ENCODE measurements around the gene SLC45A2. TPM values are rescaled to one million over a fixed set of nuclear protein-coding genes. Genes with fewer than 3 reads are reported as not detected.

The SLC45A2 gene
- total RNA-seq, 1 experiment from 2014 or later = not detected

GRCh38 chr5:34021334-34021733, 36.8 kb upstream of the SLC45A2 start:
- Histone ChIP-seq H3K27me3 (ENCODE audit: control insufficient read depth, insufficient read depth, low read length) (no peaks in the 10 kb centered on the region), H3K4me1 (ENCODE audit: control insufficient read depth, insufficient read depth, low read length) (no peaks in the 10 kb centered on the region), H3K9me3 (ENCODE audit: control insufficient read depth, insufficient read depth, low read depth, low read length) (no peaks in the 10 kb centered on the region), H3K27ac (ENCODE audit: low read length) (no peak overlapping the region), H3K36me3 (ENCODE audit: control insufficient read depth, insufficient read depth, low read length) (no peaks in the 10 kb centered on the region), H3K4me3 (ENCODE audit: low read depth in 2 of 2, low read length in 2 of 2) (no peak overlapping the region)
- TF ChIP-seq CTCF (IDR thresholded peaks at IDR 0.05) (no peak), POLR2AphosphoS5 (IDR thresholded peaks at IDR 0.05; ENCODE audit: low read depth, low read length) (no peak), REST (IDR thresholded peaks at IDR 0.05; ENCODE audit: insufficient read depth in 1 of 2, low read depth in 2 of 2, low read length in 1 of 2) (no peak), SIN3A (IDR thresholded peaks at IDR 0.05; ENCODE audit: borderline replicate concordance, insufficient read depth, low read depth, low read length) (no peak), TCF7L2 (IDR thresholded peaks at IDR 0.05; ENCODE audit: low read depth, low read length) (no peak)
- DNase-seq (ENCODE audit: low read depth, low spot score) (no peak), ATAC-seq (no peak)
- intact Hi-C loops (cut with micrococcal nuclease; ENCODE audit: unreplicated experiment) (no loop called here), in situ Hi-C loops (cut with HindIII; ENCODE audit: low pct_unique_long_range_greater_than_20kb, low sequenced_read_pairs) (no loop called here)
- BruUV-seq (replicated peaks) = no TSS peak
- ChIA-PET POLR2A (no interaction called here), CTCF (no interaction called here)

- Histone ChIP-seq H3K4me3 (ENCODE audit: low read depth in 2 of 2, low read length in 2 of 2) (no peak overlapping the region), H3K4me1 (ENCODE audit: control insufficient read depth, insufficient read depth, low read length) (no peaks in the 10 kb centered on the region), H3K36me3 (ENCODE audit: control insufficient read depth, insufficient read depth, low read length) (no peaks in the 10 kb centered on the region), H3K27ac (ENCODE audit: low read length) (no peak overlapping the region), H3K9me3 (ENCODE audit: control insufficient read depth, insufficient read depth, low read depth, low read length) (no peaks in the 10 kb centered on the region), H3K27me3 (ENCODE audit: control insufficient read depth, insufficient read depth, low read length) (no peaks in the 10 kb centered on the region)
- no peak for ATAC-seq
- no peak for DNase-seq (ENCODE audit: low read depth, low spot score)
- POLR2A ChIA-PET = no interaction called here
- CTCF ChIA-PET = no interaction called here
- TF ChIP-seq SIN3A (IDR thresholded peaks at IDR 0.05; ENCODE audit: borderline replicate concordance, insufficient read depth, low read depth, low read length) (no peak), POLR2AphosphoS5 (IDR thresholded peaks at IDR 0.05; ENCODE audit: low read depth, low read length) (no peak), CTCF (IDR thresholded peaks at IDR 0.05) (no peak), TCF7L2 (IDR thresholded peaks at IDR 0.05; ENCODE audit: low read depth, low read length) (no peak)
- in situ Hi-C loops (cut with HindIII; ENCODE audit: low pct_unique_long_range_greater_than_20kb, low sequenced_read_pairs) (no loop called here), intact Hi-C loops (cut with micrococcal nuclease; ENCODE audit: unreplicated experiment) (no loop called here)
- no TSS peak for BruUV-seq (replicated peaks)
These were observed 36.2 kb upstream of the SLC45A2 start for GRCh38 chr5:34020726-34021125.

Measured in Panc1 (cell line).